CD4-positive, alpha-beta T cell treated with Interferon alpha-2 for 1 hour (primary cell): ENCODE data around the gene OR56A3.
"Not testable (repeated sequence)": the region's sequence is repeated elsewhere in the genome, so short reads cannot be mapped to it uniquely, and the experiment has no call there.

Experiments used
- DNase-seq, 2 donors: peaks; one replicate each; pipeline ENCODE4 v3.0.0-alpha.2; 2020 to 2022

Gene OR56A3, protein sequence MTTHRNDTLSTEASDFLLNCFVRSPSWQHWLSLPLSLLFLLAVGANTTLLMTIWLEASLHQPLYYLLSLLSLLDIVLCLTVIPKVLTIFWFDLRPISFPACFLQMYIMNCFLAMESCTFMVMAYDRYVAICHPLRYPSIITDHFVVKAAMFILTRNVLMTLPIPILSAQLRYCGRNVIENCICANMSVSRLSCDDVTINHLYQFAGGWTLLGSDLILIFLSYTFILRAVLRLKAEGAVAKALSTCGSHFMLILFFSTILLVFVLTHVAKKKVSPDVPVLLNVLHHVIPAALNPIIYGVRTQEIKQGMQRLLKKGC

DNA sequence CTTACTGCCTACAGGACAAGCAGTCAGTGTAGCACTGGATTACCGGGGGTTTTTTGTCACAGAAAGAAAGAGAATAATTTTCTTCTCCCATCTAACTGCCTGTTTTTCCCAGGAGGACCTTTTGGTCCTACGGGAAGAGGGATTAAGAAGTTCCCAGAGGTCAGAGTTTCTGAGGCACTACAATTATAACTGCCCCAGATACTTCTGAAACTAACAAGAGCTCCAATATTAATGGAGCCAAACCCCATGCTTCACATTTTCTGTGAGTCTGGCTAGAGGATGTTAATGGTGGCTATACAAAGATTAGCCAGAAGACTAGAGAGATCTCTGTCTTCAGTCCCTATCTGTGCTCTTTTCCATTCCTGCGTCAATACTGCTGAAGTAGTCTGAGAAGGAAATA is at the start of gene OR56A3:
OR56A3 (plus strand) TSS at position 301 of the 400 bp plus-strand sequence. CDS start 5,096 bp downstream, outside the sequence.
- DNase-seq = no peak

DNA sequence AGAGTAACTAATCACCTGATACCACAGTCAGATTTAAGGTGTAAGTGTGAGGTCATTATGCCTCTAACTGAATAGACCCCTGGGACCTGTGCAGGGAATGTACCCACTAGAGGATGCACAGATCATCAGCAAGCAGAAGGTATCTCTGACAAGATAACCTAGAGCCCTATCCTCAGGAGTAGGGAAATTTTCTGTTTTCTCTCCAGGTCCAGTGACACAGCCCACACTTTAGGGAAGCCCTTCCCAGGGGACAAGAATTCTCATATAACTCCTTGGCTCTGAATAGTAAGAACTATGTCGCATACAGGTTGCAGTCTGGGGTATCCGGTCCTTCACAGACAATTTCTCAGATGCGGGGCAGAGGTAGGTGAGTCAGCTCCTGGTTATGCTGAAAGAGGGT is 49.1 kb upstream of the OR56A3 start, which contains the start of gene OR52E5:
OR52E5 (plus strand) TSS at position 301 of the 400 bp plus-strand sequence. CDS start 7,569 bp downstream, outside the sequence.
- DNase-seq = no peak

DNA sequence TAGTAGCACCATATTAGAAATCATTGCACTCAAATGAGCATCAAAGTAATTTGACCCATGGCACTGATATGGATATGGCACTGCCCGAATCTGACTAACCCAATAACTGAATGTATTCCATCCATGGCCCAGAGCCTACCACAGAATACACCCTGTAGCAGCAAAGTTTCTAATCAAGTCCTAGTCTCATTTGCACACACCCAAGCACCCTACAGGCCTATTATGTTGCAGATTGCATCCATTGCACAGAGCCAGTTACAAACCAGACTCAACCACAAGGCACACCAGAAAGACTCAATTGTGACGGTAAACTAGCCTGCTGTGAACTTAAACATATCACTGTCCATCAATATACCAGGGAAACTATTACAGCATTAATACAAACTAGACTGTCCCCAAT is 42.5 kb upstream of the OR56A3 start:
- no peak for DNase-seq

DNA sequence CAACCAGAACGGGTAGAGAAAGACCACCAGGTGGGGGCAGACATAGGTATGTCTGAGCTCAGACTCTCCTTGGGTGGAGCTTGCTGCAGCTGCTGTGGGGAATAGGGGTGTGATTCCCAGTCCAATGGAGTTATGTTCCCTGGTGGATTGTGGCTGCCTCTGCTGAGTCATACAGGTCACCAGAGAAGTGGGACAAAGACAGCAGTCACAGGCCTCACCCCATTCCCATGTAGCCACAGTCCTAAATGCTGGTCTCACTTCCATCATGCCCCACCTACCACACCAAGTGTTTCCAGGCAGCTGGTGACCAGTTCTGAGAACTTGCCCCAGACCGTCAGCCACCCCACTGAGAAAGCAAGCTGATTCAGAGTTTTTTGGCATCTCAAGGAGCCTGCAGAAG is 31.5 kb upstream of the OR56A3 start:
- no peak for DNase-seq

DNA sequence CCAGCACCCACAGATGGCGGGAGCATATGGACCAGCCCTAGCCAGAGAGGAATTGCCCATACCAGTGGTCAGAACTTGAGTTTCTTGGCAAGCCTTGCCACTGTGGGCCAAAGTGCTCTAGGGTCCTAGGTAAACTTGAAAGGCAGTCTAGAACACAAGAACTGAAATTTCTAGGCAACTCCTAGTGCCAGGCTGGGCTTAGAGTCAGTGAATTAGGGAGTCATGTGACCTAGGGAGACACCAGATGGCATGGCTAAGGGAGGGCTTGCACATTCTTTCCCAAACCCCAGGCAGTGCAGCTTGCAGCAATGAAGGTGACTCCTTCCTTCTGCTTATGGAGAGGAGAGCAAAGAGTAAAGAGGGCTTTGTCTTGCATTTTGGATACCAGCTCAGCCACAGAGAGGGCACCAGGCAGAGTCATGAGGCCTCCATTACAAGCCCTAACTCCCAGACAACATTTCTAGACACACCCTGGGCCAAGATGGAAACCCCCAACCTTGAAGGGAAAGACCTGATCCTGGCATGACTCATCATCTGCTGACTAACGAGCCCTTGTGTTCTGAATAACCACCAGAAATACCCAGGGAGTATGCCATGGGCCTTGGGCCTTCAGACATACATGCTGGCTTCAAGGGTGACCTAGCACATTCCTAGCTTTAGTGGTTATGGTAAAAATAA is 19.2 kb upstream of the OR56A3 start:
- no peak for DNase-seq

DNA sequence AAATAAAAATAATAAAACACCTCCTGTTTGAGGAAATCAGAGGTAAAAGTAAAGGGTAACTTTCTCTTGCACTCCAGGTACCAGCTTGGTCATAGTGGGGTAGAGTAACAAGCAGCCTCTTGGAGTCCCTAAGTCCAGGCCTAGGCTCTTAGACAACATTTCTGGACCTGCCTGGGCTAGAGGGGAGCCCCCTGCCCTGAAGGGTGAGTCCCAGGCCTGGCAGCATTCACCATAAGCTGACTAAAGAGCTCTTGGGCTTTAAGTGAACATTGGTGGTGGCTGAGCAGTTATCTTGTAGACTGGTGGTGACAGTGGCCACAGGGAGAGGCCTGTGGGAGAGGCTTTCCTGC is 18.6 kb upstream of the OR56A3 start:
- no peak for DNase-seq

DNA sequence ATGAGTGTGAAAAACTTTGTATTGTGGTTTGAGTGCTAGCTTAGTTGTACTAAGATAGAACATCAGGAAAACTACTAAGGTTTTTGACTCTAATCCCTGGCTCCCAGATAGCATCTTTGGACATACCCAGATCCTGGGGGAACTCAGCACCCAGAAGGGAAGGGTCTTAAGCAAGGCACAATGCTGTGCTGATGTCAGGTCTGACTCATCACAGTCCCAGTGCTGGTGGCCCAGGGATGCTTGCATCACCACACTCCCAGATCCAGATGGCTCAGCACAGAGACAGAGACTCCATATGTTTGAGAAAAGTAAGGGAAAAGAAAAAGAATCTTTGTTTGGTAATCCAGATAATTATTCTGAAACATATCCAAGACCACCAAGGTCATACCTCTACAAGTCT is 18.3 kb upstream of the OR56A3 start:
- DNase-seq = no peak

DNA sequence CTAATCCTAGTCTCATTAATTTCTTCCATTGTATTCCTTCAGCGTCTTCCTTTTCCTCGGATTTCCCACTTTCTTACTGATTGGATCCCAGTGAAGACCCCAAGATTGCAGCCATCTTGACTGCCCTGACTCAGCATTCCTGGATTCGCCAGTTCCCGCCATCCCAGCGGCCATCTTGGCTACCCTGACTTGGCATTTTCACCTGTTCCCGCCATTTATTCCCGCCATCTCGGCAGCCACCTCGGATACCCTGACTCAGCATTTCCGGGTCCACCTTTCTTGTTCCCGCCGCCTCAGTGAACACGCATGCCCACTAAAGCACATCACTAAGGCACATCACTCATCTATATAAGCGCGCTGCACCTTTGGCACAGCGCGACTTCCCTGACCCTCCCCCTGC is 13.8 kb upstream of the OR56A3 start:
- DNase-seq = no peak

DNA sequence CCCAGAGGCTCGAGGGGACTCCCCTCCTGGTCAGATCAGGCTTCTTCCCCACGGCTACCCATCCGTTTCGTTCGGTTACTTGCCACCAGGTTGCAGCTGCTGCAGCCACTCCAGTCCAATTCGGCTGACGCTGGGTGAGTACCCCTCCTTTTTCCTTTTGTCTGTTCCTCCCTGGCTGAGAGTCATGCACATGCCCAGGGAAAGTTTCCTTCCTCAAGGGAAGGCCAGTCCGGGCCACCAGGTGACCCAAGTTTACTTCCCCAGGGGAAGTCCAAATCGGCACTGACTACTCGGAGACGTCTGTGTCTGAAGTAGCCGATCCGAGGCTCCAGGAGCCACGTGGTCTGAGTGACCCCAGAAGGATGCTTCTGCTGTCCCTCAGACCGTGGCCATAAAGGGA is 13.2 kb upstream of the OR56A3 start:
- no peak for DNase-seq

DNA sequence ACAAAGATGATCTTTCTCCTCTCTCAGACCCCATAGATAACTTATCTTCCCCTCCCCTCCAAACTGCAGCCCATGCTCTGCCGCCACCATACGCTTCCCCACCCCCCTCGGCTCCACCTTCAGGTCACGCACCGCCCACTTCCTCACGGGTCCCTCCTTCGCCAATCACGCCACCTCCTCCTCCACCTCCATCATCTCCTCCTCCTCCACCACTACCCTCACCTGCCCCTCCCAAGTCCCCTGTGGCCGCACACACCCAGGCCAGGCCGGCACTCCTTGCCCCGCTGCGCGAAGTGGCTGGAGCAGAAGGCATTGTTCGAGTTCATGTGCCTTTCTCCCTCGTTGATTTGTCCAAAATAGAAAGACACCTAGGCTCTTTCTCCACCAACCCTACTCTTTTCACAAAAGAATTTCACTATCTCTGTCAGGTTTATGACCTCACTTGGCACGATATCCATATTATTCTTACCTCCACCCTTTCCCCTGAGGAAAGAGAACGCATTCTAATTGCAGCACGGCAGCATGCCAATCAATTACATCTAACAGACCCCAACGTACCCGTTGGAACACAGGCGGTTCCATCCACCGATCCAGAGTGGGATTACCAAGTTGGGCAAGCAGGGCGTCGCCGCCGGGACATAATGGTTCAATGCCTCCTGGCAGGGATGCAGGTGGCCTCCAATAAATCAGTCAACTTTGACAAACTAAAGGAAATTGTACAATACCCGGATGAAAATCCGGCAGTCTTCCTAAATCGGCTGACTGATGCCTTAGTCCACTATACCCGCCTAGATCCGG is 12.3 kb upstream of the OR56A3 start:
- DNase-seq = no peak

DNA sequence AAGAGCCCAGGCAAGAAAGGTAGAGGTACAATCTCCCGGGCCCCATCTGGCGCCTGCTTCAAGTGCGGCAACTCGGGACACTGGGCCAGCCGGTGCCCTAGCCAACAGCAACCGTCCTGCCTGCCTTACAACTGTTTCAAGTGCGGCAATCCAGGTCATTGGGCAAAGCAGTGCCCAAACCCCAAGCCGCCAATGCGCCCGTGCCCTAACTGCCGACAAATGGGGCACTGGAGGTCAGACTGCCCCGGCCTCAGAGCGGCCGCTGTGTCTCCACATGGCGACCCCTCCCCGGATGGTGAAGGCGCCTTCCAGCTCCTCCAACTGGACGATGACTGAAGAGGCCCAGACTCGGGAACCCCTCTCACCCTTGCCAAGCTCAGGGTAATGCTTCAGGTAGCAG is 11.4 kb upstream of the OR56A3 start:
- DNase-seq = no peak

DNA sequence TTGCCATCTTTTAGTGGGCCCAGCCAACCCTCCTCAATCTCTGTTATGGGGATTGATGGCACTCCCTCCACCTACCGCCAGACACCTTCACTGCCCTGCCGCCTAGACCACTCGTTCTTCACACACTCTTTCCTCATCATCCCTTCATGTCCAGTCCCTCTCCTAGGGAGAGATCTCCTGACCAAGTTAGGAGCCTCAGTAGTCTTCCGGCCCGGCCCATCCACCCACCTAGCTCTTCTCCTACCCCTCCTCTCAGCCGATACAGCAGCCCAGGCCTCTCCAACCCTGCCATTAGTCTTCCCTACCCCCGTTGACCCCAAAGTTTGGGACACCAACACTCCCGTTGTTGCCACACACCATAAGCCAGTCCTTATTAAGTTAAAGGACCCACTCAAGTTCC is 11.0 kb upstream of the OR56A3 start:
- no peak for DNase-seq

DNA sequence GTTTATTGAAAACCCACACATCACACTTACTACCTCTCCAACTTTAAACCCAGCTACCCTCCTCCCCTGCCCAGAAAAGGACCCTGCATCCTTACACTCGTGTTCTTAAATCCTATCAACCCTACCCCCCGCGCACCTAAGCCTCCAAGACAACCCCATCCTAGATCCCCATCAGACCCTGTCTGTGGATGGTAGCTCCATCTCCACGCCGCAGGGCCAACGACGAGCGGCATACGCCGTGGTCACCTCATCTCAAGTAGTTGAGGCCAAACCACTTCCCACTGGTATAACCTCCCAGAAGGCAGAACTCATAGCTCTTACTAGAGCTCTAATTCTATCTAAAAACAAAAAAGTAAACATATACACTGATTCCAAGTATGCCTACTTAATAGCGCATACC is 9.4 kb upstream of the OR56A3 start:
- DNase-seq = no peak

DNA sequence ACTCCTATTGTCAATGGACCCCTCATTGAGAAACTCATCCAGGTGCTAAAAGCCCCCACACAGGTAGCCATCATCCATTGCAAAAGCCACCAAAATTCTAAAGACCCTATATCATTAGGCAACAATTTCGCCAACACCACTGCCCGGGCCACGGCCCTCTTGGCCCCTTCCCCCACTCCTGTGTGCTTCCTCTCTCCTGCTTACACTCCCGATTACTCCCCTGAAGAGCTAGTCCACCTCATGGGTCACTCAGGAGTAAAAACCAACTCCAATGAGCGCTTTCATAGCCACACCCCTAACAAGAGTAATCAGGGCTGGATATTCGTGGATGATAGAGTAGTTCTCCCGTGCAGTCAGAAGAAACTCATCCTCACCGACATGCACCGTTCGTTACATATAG is 8.9 kb upstream of the OR56A3 start:
- no peak for DNase-seq

DNA sequence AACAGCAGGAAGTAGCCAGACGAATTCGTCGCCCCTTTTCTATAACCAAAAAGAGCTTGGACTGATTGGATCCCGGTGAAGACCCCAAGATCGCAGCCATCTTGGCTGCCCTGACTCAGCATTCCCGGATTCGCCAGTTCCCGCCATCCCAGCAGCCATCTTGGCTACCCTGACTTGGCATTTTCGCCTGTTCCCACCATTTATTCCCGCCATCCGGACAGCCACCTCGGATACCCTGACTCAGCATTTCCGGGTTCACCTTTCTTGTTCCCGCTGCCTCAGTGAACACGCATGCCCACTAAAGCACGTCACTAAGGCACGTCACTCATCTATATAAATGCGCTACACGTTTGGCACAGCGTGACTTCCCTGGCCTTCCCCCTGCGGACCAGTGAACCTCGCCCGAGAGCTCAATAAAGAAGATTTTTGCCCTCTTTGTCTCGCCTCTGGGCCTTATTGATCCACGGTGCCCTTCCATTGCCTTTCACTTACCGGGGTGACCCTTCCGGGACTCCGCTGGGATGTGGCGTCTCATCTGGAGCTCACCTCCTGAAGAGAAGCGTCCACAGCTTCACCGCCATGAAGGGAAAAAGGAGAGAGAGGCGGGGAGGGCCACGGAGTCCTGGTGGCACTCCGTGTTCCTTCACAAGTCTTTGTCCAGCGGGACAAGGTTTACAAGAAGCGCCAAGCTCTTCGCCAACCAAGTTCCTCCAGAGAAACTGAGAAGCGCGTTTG is 4.0 kb upstream of the OR56A3 start:
- no peak for DNase-seq

DNA sequence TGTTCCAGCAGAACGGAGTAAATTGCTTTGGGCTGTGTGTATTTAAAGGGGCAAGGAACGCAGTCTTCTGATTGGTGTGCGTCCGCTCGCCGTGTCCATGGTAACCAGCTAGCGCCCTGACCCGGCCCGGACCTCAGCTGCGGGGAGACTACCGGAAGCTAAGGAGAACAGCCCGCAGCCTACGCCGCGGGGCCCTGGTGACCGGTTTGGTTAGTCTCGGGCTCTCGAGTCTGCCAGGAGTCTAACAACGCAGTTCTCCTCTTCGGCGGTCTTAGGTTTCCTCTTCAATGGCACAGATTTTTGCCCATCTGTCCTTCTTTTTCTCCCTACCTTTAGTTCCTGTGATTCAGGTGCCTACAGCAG is 3.5 kb upstream of the OR56A3 start:
- DNase-seq = no peak

DNA sequence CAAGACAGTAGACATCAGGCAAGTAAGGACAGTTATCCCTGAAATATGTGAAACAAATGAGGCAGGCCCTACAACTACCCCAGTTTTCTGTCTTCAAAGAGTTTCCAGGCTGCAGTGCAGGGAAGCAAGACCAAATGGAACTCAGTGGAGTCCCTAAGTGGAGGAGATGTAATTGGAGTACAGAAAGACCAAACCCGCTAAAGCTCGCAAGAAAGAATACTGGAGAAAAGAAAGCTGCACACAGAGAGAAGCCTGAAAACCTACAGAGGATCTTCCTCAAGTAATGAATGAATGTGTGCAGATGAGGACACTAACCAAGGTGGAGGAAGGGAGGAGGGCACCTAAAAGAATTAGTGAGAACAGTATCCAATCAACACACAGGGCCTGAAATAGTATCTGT is 1.3 kb upstream of the OR56A3 start:
- no peak for DNase-seq

DNA sequence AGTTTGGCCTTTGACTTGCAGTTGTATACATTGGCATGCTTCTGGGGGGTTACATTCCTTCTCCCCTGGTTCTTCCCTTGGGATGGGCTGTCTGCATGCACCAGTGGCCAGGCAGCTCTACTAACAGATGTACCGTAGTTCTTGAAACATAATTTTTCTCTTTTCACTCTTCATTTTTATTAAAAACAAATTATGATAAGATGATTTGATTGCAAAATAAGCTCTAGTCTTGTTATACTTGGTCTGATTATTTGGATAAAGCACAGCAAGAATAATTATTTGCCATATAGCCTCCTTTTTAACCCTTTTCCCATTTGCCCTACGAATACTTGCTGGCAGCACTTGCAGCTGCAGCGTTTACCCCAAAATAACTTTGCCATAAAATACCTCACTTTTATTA is 13.5 kb downstream of the OR56A3 start:
- no peak for DNase-seq

DNA sequence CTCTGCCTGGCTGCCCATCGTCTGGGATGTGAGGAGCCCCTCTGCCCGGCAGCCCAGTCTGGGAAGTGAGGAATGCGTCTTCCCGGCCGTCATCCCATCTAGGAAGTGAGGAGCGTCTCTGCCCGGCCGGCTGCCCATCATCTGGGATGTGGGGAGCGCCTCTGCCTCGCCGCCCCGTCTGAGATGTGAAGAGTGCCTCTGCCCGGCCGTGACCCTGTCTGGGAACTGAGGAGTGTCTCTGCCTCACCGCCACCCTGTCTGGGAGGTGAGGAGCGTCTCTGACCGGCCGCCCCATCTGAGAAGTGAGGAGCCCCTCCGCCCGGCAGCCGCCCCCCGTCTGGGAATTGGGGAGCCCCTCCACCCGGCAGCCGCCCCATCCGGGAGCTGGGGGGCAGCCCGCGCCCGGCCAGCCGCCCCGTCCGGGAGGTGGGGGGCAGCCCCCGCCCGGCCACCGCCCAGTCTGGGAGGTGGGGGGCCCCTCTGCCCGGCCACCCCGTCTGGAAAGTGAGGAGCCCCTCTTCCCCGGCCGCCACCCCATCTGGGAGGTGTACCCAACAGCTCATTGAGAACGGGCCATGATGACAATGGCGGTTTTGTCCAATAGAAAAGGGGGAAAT is 18.8 kb downstream of the OR56A3 start:
- not testable (repeated sequence) for DNase-seq

DNA sequence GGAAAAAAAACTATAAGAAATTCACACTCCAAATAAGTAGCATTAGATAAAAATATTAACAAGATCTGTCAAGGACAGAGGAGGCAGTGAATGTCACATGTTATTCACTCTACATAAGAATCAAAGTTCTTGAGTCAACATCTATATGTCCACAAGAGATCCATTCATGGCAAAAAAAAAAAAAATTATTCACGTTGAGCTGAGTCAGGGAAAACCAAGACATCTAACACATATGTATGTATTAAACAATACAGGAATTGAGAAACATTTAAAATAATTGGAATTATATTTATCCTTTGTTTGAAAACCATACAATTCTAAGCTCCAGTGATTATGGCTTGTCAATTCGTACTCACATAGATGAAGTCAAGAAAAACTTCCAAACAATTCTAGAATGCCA is 24.9 kb downstream of the OR56A3 start:
- DNase-seq = no peak

DNA sequence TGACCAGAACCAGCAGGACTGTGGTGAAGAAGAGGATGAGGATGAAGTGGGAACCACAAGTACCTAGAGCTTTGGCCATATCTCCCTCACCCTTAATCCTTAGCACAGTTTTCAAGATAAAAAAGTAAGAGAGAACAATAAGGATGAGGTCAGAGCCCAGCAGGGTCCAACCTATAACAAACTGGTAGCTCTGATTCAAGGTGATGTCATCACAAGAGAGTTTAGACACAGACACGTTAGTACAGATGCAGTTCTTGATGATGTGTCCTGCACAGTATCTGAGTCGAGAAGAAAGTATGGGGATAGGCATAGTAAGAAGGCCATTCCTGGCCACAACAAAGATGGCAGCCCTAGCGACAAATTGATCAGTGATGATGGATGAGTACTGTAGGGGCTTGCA is 25.7 kb downstream of the OR56A3 start:
- no peak for DNase-seq

DNA sequence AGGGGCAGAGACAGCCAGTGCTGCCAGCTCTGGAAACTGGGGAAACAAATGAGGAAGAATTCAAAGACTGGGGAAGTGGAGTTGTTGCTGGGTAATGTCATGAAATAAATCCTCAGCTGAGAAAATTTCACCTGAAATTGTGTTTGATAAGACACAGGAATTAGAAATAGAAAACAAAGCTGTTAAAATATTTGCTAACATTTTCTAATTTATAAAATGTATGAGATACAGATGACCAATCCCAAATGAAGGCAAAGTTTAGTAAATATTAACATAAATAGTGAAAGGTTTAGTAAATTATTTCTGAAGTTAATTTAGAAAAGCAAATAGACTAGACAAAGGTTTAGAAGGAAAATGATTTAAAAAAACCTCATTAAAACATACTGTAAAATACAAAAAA is 26.3 kb downstream of the OR56A3 start, which contains the start of gene OR56A5:
OR56A5 (minus strand) TSS at position 101 of the 400 bp plus-strand sequence; CDS start at position 101, 0 bp downstream.
- DNase-seq = no peak

DNA sequence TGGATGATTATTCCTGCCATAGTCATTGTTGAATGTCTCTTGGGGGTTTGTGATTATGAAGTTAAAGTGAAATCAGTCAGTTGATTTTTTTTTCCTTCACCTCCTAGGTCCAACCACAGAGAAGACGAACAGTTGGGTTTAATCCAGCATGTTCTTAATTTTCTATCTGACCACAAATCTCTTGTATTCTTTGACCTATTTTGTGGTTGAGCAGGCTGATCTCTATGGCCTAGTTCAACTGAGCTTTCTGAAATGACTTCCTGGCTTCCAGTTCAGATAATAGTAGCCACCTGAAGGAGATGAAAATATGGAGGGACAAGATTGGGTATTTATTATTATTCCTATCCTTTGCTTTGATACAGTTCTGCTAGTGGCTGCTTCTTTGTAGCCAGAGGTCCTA is 31.5 kb downstream of the OR56A3 start:
- DNase-seq = peak in 1 of 2 donors; percentile 4
